Mesothelial cell of epicardium (in vitro differentiated cells): ENCODE measurements around the gene ZNF106. TPM values are rescaled to one million over a fixed set of nuclear protein-coding genes. Genes with fewer than 3 reads are reported as not detected.

ENCODE experiments used
- DNase-seq, 2 experiments: peaks; one replicate each; pipeline ENCODE4 v3.0.0; 2021; ENCODE audit warnings: low spot score in 2 of 2; ENCODE audit not compliant: unreplicated experiment in 2 of 2
- H3K27ac Mint-ChIP-seq: 2 replicates; pipeline ENCODE4 v1.8.0; 2021; ENCODE audit warnings: mixed read lengths
- H3K27me3 Mint-ChIP-seq: 2 replicates; pipeline ENCODE4 v1.8.0; 2021; ENCODE audit warnings: low read depth, mixed read lengths
- H3K36me3 Mint-ChIP-seq: 2 replicates; pipeline ENCODE4 v1.8.0; 2021; ENCODE audit warnings: mixed read lengths
- H3K4me1 Mint-ChIP-seq: 2 replicates; pipeline ENCODE4 v1.8.0; 2021; ENCODE audit warnings: mixed read lengths
- H3K4me3 Mint-ChIP-seq: 2 replicates; pipeline ENCODE4 v1.8.0; 2021; ENCODE audit warnings: mild to moderate bottlenecking, moderate library complexity, mixed read lengths
- H3K9me3 Mint-ChIP-seq: 2 replicates; pipeline ENCODE4 v1.8.0; 2021; ENCODE audit warnings: mixed read lengths
- CTCF ChIP-seq: fragments of 200-600 bp; sonication (generic); IDR thresholded peaks from one replicate; pipeline ENCODE4 v1.5.0; 2021; ENCODE audit warnings: antibody characterized with exemption; ENCODE audit not compliant: unreplicated experiment
- total RNA-seq: library from RNA; stranded (reverse); gene quantifications from 3 replicates; pipeline ENCODE4 v1.2.1, GENCODE V29; 2021

ZNF106 gene
- total RNA-seq, 1 donor from 2014 or later = 52.9 TPM

DNA sequence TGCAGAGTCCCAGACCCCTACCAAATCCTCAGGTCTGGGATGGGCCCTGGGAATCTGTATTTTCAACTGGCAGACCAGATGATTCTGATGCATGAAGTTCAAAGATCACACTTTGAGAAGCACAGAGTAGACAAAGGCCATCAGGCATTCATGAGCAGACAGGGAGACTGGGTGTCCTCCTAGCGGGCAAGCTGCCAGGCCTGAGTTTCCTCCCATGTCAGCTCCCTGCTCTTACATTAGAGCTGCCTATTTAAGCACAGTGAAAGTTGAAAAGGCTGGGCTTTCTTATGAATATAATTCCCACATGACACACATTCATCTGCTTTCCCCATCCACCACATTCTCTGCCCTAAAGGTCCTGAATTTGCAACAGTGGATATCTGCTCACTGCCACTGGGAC lies 117.7 kb downstream of the ZNF106 start:
- H3K27ac Mint-ChIP-seq = no peak overlapping the region
- H3K27me3 Mint-ChIP-seq = no peaks in the 10 kb centered on the region
- H3K4me3 Mint-ChIP-seq = no peak overlapping the region
- DNase-seq = no peak
- H3K9me3 Mint-ChIP-seq = peaks cover 36% of the 10 kb centered on the region
- H3K4me1 Mint-ChIP-seq = peaks cover 3% of the 10 kb centered on the region
- no peak for TF ChIP-seq CTCF
- H3K36me3 Mint-ChIP-seq = no peaks in the 10 kb centered on the region

DNA sequence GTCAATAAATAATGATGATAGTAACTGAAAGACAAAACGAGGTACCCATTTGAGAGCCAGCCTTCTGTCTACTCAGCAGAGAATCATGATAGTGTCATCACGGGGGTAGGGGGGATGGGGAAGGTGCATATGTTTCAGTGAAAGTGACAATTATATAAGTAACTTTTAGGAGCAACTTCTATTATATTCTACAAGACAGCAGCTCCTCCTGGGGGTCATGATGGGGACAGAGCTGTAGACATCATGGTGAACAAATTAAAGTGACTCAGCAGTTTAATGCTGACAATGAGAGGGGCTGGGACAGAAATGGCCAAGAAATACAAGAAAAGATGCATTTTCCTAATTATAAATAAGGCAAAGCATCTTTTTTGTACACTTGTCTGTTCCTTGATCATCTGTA lies 119.8 kb downstream of the ZNF106 start:
- H3K36me3 Mint-ChIP-seq = no peaks in the 10 kb centered on the region
- H3K4me3 Mint-ChIP-seq = no peak overlapping the region
- TF ChIP-seq CTCF = no peak
- no peak overlapping the region for H3K27ac Mint-ChIP-seq
- no peaks in the 10 kb centered on the region for H3K27me3 Mint-ChIP-seq
- H3K4me1 Mint-ChIP-seq = peaks cover 3% of the 10 kb centered on the region
- DNase-seq = no peak
- H3K9me3 Mint-ChIP-seq = peaks cover 22% of the 10 kb centered on the region

GRCh38 chr15:42368096-42368495 lies 122.8 kb downstream of the ZNF106 start:
- Mint-ChIP-seq H3K27me3 (no peaks in the 10 kb centered on the region), H3K4me3 (no peak overlapping the region), H3K4me1 (no peaks in the 10 kb centered on the region), H3K9me3 (peaks cover 22% of the 10 kb centered on the region), H3K27ac (no peak overlapping the region), H3K36me3 (no peaks in the 10 kb centered on the region)
- DNase-seq = no peak
- TF ChIP-seq CTCF = no peak

DNA sequence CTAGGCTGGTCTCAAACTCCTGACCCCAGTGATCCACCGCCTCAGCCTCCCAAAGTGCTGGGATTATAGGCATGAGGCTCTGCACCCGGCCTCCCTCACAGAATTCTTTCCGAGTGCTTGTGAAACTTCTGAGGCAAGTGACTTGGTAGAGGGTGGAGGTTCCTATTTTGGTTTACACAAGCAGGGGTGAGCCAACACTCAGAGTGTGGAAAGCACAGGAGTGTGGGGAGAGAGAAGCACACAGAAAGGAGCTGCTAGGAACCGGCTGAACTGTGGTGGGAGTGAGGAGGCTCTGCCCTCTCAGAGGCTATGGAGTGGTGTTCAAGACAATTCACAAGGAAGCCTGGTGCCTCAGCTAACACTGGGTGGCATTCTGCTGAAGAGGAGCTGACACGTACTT lies 123.9 kb downstream of the ZNF106 start:
- Mint-ChIP-seq H3K36me3 (no peaks in the 10 kb centered on the region), H3K27ac (no peak overlapping the region), H3K4me3 (no peak overlapping the region), H3K4me1 (no peaks in the 10 kb centered on the region), H3K27me3 (no peaks in the 10 kb centered on the region), H3K9me3 (peaks cover 22% of the 10 kb centered on the region)
- DNase-seq = no peak
- TF ChIP-seq CTCF = no peak

DNA sequence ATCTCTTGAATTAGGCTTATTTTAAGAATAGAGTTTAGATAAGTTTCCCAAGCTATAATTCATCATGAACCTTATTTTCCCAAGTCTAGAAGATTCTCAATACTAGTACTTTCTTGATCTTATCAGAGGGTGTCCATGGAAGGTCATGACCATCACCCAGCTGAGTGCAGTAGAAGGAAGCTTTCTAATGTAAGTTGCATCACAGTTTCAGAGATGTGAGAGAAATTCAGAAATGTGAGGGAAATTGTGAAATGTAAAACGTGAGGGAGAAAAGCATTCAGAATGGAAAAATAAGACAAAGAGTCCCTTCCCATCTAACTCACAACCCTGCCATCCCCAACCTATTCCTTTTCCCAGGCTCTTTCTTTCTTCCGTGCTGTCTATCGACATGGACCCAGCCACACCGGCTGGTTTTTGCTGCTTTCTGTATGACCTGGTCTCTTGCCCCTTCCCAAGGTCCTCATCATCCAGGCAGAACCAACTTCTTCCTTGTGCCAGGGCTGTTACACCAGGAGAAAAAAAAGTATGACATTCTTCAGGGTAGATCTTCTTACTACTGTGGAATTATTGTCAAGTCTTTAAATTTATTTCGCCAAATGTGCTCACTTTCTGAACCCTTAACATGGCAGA lies 124.9 kb downstream of the ZNF106 start:
- no peaks in the 10 kb centered on the region for H3K4me1 Mint-ChIP-seq
- H3K36me3 Mint-ChIP-seq = no peaks in the 10 kb centered on the region
- H3K27me3 Mint-ChIP-seq = no peaks in the 10 kb centered on the region
- peaks cover 17% of the 10 kb centered on the region for H3K9me3 Mint-ChIP-seq
- no peak overlapping the region for H3K4me3 Mint-ChIP-seq
- TF ChIP-seq CTCF = no peak
- no peak overlapping the region for H3K27ac Mint-ChIP-seq
- DNase-seq = no peak

DNA sequence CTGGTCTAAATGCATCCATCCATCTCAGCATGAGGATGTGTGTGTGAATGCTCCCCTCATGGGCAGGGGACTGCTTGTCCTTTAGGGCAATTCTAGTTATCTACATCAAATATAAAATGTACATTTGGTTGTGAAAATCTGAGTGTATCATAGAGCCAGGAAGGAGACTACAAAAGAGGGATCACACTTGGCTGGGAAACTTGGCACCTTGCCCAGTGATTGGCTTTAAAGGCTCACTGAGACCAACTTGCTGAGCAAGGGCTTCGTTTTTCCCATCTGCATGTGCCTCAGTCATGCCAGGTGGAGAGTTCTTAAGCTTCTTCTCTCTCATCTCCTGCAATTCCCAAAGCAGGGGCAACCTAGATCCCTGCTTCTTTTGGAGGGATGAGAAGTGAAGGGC lies 126.4 kb downstream of the ZNF106 start:
- no peak for DNase-seq
- Mint-ChIP-seq H3K36me3 (no peaks in the 10 kb centered on the region), H3K4me1 (no peaks in the 10 kb centered on the region), H3K27ac (no peak overlapping the region), H3K9me3 (peaks cover 7% of the 10 kb centered on the region), H3K4me3 (no peak overlapping the region), H3K27me3 (no peaks in the 10 kb centered on the region)
- TF ChIP-seq CTCF = no peak
